Measurements from ENCODE around the gene SF3B1.
"Not testable (repeated sequence)": the region's sequence is repeated elsewhere in the genome, so short reads cannot be mapped to it uniquely, and the experiment has no call there.

SF3B1 gene

DNA sequence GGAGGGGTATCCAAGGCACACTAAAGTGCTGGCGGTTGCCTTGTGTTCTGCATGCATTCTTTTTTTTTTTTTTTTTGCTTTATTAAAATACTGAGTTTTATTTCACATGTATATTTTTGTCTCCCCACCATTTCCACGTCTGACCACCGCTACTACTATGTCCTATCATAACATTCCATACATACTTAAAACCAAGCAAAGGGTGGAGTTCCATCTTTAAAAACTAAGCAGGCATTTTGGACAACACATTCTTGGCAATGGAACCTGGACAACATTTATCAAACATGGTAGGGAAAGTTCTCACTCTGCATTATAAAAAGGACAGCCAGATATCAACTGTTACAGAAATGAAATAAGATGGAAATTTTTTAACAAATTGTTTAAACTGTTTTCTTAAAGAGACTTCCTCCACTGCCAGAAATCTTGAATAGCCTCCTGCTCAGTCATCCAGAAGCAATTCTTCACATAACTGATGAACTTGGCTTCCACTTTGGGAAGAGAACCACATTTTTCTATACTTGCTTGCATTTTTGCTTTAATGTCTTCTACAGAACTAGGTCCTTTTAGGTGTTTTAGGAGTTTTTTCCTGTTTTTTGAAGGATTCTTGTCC, 55.4 kb downstream of the SF3B1 start:
- DNase-seq, result not testable (repeated sequence)

DNA sequence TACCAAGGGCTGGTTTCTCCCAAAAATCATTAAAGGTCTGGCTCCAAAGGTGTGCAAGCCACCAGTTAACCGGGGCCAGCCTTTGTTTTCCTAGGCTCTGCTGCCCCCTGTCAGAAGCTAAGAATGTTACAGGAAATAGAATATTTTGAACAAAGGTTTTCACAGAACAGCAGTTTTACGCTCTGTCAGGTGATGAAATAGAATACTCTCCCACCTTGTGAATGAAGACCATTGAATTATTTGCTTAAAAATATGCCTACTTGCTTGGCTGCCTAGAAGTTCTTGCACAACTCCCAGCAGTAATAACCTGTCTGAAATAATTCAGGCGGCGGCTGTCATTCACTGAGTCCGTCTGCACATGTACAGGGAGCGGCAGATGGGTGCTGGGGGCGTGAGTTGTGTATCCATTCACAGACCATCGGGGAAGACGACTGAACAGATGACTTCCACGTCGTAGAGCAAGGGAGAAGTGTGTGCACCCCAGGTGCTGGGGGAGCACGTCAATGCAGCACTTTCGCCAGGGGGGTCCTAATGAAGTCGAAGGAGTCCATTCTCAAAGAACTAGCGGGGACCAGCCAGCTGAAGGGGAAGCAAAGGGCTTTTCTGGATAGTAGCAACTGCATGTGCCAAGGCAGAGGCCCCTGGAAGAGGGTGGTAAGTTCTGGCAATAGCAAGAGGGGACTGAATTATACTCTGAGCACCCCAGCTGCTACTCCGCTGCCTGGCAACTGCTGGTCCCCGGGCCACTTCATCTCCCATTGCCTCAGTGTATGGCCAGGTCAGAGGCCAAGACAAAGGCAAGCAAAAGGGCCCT, 56.1 kb downstream of the SF3B1 start:
- peak; percentile 85 for DNase-seq

DNA sequence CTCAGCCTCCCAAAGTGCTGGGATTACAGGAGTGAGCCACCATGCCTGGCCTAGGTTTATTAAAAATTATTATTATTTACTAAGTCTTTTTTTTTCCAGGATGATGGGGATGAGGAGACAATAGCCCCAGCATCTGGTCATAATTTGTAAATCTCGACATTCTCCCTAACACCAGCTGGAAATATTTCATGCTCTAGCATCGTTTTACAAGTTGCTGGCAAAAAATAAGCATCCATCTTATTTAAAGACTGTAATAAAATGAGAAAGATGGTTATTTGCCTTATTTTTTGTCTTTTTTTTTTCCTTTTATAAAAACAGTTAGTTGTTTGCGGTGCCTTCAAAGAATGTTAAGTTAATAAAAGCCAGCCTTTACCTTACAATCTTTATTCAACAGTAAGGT, 56.7 kb downstream of the SF3B1 start:
- no peak for DNase-seq

DNA sequence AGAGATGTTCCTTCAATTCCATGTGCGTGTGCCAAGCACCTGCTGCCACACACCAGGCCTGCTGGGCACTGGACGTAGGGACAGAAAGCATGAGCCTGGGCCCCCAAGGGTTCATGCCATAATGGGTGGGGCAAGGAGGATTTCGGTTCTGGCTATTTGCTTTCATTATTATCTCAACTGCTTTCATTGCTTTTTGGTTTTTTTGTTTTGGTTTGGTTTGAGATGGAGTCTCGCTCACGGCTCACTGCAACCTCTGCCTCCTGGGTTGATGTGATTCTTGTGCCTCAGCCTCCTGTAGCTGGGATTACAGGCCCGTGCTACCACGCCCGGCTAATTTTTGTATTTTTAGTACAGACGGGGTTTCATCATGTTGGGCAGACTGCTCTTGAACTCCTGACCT, 57.2 kb downstream of the SF3B1 start:
- no peak for DNase-seq

DNA sequence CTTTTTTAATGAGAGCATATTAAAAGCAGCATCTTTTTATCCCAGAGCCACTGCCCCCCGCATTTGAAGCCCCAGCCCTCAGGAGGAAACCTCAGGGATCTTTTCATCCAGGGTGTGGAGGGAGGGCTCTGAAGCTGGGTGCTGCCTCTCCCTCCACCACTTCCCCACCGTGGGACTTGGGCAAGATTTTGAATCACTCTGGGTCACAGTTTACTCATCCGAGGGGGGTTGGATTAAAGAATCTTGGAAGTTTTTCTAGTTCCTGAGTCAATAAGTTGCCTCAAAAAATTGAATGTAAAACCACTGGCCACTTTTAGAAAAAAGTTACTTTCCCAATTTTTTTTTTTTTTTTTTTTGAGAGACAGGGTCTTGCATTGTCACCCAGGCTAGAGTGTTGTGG, 62.2 kb downstream of the SF3B1 start:
- no peak for DNase-seq

DNA sequence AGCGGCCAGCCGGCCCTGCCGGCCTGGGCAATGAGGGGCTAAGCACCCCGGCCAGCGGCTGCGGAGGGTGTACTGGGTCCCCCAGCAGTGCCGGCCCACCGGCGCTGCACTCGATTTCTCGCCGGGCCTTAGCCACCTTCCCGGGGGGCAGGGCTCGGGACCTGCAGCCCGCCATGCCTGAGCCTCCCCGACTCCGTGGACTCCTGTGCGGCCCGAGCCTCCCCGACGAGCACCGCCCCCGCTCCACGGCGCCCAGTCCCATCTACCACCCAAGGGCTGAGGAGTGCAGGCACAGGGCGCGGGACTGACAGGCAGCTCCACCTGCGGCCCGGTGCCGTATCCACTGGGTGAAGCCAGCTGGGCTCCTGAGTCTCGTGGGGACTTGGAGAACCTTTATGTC, 64.2 kb downstream of the SF3B1 start:
- DNase-seq, result not testable (repeated sequence)

DNA sequence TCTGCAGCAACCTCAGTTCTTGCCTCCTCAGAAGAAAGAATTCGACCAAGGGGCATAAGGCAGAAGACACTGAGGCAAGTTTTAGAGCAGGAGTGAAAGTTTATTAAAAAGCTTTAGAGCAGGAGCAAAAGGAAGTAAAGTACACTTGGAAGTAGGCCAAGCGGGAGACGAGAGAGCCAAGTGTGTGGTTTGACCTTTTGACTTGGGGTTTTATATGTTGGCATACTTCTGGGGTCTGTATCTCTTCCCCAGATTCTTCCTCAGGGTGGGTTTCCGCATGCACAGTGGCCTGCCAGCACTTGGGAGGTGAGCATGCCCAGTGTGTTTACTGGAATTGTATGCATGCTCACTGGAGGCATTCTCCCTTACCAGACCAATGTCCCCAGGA, 64.9 kb downstream of the SF3B1 start:
- DNase-seq, result no peak

DNA sequence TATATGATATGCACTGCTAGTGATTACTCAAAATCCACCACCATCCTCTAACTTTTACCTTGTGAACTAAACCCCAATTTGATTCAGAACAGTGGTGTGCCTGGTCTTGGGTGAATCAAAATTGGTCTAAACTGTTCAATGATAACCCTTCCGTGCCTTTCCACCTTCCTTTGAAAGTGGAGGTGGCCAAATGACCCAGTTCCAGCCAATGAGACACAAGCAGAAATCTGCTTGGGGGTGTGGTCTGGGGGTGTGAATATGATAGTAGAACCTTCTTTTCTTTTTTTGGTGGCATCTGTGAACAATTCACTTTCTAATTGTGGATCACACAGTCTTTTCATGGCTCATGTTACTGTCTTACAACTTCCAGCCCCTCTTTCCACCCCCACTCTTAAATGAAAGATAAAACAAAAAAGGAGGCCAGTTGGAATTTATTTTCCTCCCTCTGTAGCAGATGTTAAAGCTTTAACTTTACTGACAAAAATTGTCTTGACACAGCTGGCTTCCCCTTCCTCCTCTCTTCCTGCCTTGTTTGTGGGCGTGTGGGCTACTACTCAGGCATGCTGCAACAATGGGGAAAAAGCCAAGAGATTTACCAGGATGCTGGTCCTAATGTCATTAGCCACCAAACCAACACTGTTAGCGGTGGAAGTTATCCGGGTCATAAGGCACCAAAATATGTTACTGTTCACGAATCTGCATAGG, 65.4 kb downstream of the SF3B1 start:
- no peak for DNase-seq

DNA sequence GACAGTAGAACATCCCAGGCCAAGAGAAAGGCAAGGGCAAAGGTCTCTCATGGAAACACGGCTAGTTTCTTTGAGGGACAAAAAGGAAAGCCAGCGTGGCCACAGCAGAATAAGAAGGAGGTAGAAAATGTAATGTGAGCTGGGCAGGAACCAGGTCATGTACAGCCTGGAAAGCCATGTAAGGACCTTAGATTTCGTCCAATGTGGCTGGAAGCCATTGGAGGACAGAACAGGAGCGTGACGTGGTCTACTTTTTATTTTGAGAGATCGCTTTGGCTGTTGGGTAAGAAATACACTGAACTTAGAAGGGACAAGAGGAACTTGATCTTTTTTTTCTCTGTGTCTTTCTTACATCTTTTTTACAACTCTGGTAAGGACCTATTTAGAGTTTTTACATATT, 66.4 kb downstream of the SF3B1 start:
- no peak for DNase-seq

DNA sequence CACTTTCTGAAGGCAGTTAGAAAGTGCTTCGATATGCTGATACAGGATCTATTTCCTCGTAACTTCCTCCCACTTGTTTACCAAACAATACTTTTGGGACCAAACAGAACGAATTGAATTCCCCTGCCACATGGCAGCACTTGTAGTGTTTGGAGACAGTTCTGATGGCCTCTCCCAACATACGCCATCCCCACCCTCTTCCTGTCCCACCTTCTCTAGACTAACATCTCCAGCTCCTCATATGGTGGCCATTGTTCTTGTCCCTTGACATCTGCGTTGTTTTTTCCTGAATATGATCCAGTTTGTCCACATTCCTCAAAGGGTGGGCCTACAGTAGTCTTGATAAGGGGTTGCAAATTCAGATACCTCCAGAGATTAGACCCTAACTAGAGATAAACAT, 70.8 kb downstream of the SF3B1 start:
- DNase-seq, result no peak

DNA sequence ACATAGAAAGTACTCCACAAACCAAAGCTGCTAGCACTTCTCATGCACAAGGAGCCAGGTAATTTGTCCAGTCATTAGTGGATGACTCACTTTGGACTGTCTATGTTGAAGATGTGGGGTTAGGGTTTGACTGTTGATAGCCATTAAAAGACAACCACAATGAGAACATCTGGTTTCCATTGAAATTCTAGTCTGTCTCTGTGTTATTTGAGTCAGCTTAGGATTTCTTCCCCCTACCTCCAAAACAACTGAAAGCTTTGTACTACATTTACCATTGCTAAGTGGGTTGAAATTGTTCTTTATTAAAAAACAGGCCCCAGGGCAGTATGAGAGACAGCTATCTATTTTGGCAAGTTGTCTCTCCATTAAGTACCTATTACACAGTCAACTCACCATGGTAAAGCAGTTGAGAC, 74.1 kb downstream of the SF3B1 start:
- DNase-seq, result no peak

DNA sequence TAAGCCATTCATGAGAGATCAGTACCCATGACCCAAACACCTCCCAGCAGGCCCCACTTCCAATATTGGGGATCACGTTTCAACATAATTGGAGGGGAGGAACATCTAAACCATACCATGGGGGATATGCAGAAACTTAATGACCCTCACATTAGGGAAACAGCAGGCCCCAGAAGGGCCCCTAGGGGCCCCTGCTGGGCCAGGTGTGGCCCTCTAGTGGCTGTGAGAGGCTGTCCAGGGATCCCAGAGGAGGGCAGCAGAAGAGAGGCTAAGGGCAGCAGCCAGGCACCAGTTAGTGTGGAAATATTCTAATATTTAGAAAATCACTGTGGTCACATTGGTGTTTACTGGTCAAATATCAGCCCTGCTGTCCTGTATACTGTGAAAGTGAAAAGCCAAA, 75.0 kb downstream of the SF3B1 start:
- no peak for DNase-seq

DNA sequence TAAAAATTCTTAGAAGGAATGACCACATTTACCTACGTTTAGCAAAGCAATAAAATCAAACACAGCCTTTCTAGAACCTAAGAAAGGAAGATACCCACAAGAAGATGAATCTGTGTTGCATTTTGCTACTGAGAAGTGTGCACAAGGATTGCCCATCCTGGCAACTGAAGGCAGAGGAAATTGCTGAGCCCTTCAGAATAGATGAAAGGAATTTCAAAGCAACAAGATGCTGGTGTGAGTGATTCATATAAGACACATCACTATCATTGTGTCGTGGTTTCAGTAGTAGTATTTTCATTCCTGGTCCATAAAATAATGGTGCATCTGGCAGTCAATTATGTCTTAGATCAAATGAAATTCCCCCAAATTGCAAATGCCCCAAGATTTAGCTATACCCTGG, 75.9 kb downstream of the SF3B1 start:
- no peak for DNase-seq

DNA sequence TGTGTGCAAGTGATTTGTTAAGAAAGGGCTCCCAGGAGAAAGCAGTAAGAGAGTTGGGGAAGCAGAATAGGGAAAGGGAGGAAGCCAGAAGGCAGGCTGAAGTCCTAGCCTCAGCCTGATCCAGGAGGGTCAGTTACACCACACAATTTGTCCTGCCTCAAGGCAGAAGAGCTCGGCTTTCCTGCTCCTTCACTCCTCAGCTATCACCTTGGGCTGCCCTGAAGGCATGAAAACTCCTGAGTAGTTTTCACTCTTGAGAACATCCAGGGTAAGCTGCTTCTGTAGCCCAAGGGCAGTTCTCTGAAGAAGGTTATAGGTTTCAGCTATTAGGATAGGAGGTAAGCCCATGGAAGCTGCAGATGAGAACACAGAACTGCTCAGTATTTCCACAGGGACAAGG, 76.8 kb downstream of the SF3B1 start:
- DNase-seq, result no peak

DNA sequence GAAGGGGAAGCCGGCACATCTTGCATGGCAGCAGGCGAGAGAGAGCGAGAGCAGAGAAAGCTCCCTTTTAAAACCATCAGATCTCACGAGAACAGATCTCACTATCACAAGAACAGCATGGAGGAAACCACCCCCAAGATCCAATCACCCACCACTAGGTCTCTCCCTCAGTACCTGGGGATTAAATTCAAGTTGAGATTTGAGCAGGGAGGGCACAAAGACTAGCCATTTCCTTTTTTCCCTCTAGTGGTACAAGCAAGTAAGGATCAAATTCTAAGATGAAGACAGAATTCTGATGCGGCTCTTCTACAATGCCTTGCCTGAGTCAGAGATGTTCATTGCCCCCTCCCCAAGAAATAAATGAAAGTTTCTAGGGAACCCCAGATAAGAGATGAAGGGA, 78.7 kb downstream of the SF3B1 start:
- no peak for DNase-seq

DNA sequence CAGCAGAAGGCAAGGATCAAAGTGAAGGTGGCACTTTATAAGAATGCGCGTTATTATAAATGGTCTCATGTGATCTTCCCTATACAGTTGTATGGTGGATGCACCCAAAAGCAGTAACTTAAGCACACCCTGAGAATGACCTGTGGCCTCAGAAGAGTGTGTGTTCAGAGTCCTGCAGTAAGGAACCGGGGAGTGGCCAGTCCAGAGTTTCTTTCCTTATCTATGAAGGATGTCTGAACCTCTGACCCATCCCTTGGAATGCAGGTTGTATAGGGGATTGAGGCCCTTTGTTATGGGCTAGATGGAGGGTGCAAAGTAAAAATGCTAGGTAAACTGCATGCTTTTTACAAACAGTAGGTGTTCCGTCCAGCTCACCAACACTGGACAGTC, 80.7 kb downstream of the SF3B1 start:
- DNase-seq, result no peak

DNA sequence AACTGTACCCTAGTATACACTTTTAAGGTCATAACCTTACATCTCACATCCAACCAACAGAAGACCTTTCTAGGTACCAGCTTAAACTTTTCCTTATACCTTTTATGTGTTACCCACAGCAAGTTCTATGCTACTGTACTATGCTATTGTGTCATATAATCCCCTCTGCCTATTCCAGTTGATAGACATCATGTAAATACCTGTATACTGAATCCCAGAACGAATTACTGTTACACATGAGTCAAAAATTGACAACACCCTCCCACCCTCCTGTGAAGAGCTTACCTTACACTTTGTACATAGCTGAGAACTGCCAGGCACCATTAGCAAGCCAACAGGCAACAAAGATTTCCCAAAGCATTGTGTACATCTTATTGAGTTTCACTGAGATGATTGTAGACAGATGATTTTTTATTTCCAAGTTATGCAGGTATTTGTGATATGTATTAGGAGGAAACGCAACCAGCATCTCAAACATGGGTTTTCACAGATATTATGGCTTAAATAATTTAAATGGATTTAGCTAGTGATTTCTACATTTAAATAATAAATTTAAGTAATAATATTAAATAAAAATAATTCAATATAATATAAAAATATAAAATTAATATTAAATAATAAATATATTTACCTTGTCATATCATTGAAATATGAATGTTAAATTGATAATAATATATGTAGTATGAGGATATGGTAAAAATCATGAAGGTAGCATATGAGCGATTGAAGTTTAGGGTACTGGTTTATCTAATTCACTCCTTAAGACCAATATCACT, 81.2 kb downstream of the SF3B1 start:
- DNase-seq, result no peak

DNA sequence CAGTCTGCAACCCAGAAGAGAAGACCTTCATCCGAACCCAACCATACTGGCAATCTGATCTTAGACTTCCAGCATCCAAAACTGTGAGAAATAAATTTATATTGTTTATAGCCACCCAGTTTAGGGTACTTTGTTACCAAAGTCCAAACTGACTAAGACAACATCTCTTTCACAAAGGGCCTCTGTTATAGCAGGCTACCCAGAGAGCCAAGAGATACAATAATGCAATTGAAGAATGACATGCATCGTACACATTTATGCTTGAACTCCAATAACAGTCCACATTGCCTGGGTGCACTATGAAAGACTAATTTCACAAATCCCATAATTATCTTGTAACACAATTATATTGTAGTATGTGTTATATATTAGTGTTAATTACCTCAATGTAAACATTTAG, 85.1 kb downstream of the SF3B1 start:
- no peak for DNase-seq

DNA sequence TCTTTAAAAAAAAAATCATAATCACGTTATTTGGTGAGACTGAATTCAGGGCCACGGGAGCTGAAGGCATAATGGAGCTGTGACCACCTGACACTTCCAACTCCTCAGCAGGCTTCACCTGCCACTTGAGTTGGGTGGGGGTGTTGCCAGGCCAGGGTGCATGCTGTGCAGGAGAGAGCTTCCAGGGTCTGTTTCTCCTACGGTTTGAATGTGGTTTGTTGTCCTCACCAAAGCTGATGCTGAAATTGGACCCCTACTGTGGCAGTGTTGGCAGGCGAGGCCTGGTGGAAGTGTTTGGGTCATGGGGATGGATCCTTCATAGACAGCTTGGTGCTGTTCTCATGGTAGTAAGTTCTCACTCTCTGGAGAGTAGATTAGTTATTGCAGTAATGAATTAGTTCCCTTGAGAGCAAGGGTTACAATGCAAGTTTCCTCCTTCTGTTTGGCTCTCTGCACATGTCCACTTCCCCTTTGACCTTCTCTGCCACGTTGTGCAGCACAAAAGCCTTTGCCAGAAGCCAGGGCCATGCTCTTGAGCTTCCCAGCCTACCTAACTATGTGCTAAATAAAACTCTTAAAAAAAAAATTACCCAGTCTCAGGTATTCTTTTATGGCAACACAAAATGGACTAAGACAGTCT, 86.0 kb downstream of the SF3B1 start:
- no peak for DNase-seq

DNA sequence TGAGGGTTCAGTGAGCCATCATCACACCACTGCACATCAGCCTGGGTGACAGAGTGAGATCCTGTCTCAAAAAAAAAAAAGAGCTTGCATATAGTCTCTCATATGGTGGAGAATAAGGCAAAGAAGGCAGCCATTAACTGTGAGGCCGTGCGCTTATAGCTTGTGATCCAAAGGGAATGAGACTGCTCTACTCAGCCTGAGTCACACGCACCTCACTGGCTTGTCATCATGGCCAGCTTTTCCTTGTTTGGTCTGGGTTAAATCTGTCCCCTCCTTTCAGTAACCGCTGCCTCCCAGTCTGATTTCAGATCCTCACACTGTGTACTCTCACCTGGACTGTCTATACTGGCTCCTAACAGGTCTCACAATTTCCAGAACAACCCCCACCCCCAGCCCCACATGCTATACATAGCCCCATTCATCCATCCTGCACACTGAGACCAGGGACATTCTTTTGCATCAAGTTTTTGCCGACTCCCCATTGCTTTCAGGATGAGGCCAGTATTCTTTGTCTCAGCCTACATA, 88.9 kb downstream of the SF3B1 start:
- no peak for DNase-seq

DNA sequence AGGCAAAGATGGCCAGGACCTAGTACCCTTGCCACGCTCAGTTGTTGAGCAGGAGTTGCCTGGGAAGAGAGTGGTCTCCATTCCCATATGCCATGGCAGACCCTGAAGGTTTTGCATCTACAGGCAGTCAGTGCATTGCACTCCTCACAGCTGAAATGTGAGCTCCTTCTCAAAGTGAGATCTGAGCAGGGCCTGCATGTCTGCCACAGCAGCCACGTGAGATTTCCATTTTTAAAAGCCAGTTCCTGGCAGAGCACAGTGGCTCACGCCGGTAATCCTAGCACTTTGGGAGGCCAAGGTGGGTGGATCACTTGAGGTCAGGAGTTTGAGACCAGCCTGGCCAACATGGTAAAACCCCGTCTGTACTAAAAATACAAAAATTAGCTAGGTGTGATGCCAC, 90.9 kb downstream of the SF3B1 start:
- DNase-seq, result not testable (repeated sequence)

DNA sequence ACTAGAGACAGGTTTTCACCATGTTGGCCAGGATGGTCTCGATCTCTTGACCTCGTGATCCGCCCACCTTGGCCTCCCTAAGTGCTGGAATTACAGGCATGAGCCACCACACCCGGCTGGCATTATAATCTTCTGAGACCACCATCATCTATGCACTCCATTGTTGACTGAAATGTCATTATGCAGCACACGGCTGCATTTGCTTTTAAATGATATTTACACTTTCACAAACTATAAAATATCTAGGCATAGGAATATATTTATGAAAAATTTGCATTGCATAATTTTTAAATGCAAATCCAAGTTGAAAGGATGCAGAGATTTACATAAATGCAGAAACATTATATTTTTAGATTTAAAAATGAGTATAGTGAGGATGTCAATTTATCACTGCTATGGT, 94.2 kb downstream of the SF3B1 start:
- DNase-seq, result no peak

Data from activated effector memory CD4-positive, alpha-beta T cell treated with anti-CD3 and anti-CD28 coated beads, Interleukin-2, amount 50 U/mL, for 16 hours (primary cell).